Heart right ventricle (tissue), 16 donors: Measurements from ENCODE around the gene ENO3. TPM values are rescaled to one million over a fixed set of nuclear protein-coding genes. Genes with fewer than 3 reads are reported as not detected.

Experiments
- ATAC-seq, 8 donors: fragments of 200-7000 bp; cut with Tn5 transposase; one replicate each; pipeline ENCODE4 v1.9.1; 2020; ENCODE audit warnings: mild to moderate bottlenecking in 8 of 8, moderate library complexity in 8 of 8, moderate number of reproducible peaks in 1 of 8
- DNase-seq, 2 donors: peaks; one replicate each; pipeline ENCODE4 v3.0.0-alpha.2; 2020
- H3K27ac ChIP-seq, 10 donors: fragments of 200-600 bp; sonication (generic) in 2 of 10; one replicate each; pipeline versions ENCODE4 v1.5.0 to v1.8.0; 2020 to 2022; ENCODE audit warnings: mild to moderate bottlenecking in 3 of 10
- H3K27me3 ChIP-seq, 7 donors: fragments of 200-600 bp; one replicate each; pipeline ENCODE4 v1.8.0; 2021 to 2022; ENCODE audit warnings: mild to moderate bottlenecking in 2 of 7
- H3K36me3 ChIP-seq, 9 donors: fragments of 200-600 bp; sonication (generic) in 1 of 9; one replicate each; pipeline versions ENCODE4 v1.5.0 to v1.8.0; 2020 to 2022; ENCODE audit warnings: mild to moderate bottlenecking in 2 of 9
- H3K4me1 ChIP-seq, 9 donors: fragments of 200-600 bp; sonication (generic) in 1 of 9; one replicate each; pipeline versions ENCODE4 v1.5.0 to v1.8.0; 2020 to 2022; ENCODE audit warnings: mild to moderate bottlenecking in 4 of 9
- H3K4me3 ChIP-seq, 10 donors: fragments of 200-600 bp; sonication (generic) in 2 of 10; one replicate each; pipeline versions ENCODE4 v1.5.0 to v1.8.0; 2020 to 2022; ENCODE audit warnings: mild to moderate bottlenecking in 7 of 10, moderate library complexity in 2 of 10
- H3K9me3 ChIP-seq, 11 donors: fragments of 200-600 bp in 10 of 11; sonication (generic) in 2 of 11; one replicate each; pipeline versions ENCODE4 v1.5.0 to v1.8.0; 2013 to 2022; ENCODE audit warnings: mild to moderate bottlenecking in 2 of 11, control low read depth in 1 of 11, moderate library complexity in 1 of 11
- CTCF ChIP-seq, 9 donors: fragments of 200-600 bp; sonication (generic) in 2 of 9; IDR thresholded peaks; one replicate each; pipeline versions ENCODE4 v1.5.0 to v1.8.0; 2021 to 2022; ENCODE audit warnings: antibody characterized with exemption in 9 of 9, mild to moderate bottlenecking in 5 of 9, moderate library complexity in 1 of 9
- WGBS, 2 donors: extraction: QIAGEN DNeasy Blood & Tissue Kit; methylation state at CpG; one replicate each; pipeline ENCODE4 v1.1.7; 2013; ENCODE audit warnings: inconsistent platforms in 1 of 2; 5-methylcytosine and 5-hydroxymethylcytosine counted together
- intact Hi-C, 10 donors: fragments of 100-400 bp; cut with DNase I; formaldehyde crosslinking; loops; one replicate each; pipeline versions ENCODE4 v1.11.1 to v1.14.2; 2022
- polyA plus RNA-seq, 2 donors: library from polyadenylated mRNA; stranded (reverse); fragments of 200-250 nt; gene quantifications; one replicate each; pipeline ENCODE4 v1.2.3, GENCODE V29; 2013
- total RNA-seq, 10 donors: library from RNA; stranded (reverse); fragmentation: NEBNext Ultra II Directional in 3 of 10; extraction: Animal tissue kit (Norgen Biotek cat#: 25700) in 3 of 10; gene quantifications; one replicate each; pipeline versions ENCODE4 v1.2.1 to v1.2.4, GENCODE V29; 2021 to 2023
- donor health status: Arrhythmogenic right ventricular cardiomyopathy.
- donor health status: ischemic (EF 13 %, LVEDD 7.1; RV severe dilation, severe dysfunction).
- donor health status: healthy with polysubstance abuse.
- donor health status: DM: no; HTN: yes; CAD: no.
- donor health status: DM: no; HTN: no; CAD: no.
- donor health status: ischemic (EF 25% LVEDD 6.9; RV normal size, moderate dysfunction).
- donor health status: ischemic (EF 25% LVEDD 5.7; RV mildly dilated, moderate dysfunction).
- donor health status: healthy.
- donor health status: DM: yes; HTN: yes; CAD: no.
- donor health status: Ischemic cardiomyopathy.
- donor health status: ischemic (EF 35%, LVEDD 5.7; RV mildly dilated, moderate dysfunction).
- donor health status: nonischemic (EF 11% LVEDD 7.7; RV severe dilation, severe dysfunction).
- donor health status: DM: yes; HTN: yes; CAD: no.
- donor health status: PGD.
- donor health status: ischemic (EF 29% LVEDD 5.4; RV normal size, mild dysfunction).
- donor health status: nonischemic (EF 23%, LVEDD 6.1; RV moderate dilation, normal function).

The ENO3 gene
- total and polyA plus RNA-seq, 12 donors: 143 to 1,668 (median 746) TPM

GRCh38 chr17:4978726-4979125 lies 27.8 kb downstream of the ENO3 start:
- DNase-seq (no peak), ATAC-seq (peak in 1 of 8 donors; percentile 38)
- H3K4me3 ChIP-seq: no peak overlapping the region
- peaks cover 3 to 55% (median 21%) of the 10 kb centered on the region in 9 donors for H3K4me1 ChIP-seq
- H3K36me3 ChIP-seq: peaks cover 0 to 98% (median 51%) of the 10 kb centered on the region in 9 donors
- TF ChIP-seq CTCF (IDR thresholded peaks at IDR 0.05): no peak
- H3K9me3 ChIP-seq: no peaks in the 10 kb centered on the region
- no peaks in the 10 kb centered on the region for H3K27me3 ChIP-seq
- H3K27ac ChIP-seq: peak overlapping the region in 2 of 10 donors; percentile 11 to 78
- intact Hi-C loops: no loop called here

GRCh38 chr17:4980644-4981216 lies 29.8 kb downstream of the ENO3 start:
- Histone ChIP-seq H3K36me3 (peaks cover 0 to 97% (median 54%) of the 10 kb centered on the region in 9 donors), H3K4me3 (no peak overlapping the region), H3K27me3 (no peaks in the 10 kb centered on the region), H3K4me1 (peaks cover 0 to 50% (median 6%) of the 10 kb centered on the region in 9 donors), H3K27ac (peak overlapping the region in 1 of 10 donors; percentile 78), H3K9me3 (no peaks in the 10 kb centered on the region)
- ATAC-seq (peak; percentile 15 to 65 (median 54)), DNase-seq (no peak)
- peak; percentile 61 to 78 (median 74) for TF ChIP-seq CTCF (IDR thresholded peaks at IDR 0.05)
- intact Hi-C loops: loop anchor here in 9 of 10 donors (1.0 to 10.0 kb wide), 5 partner anchors 46 to 82 kb away; partner anchors contain the start of gene GP1BA (in 2 of the 9)
- WGBS, 2 donors: 39 to 40% methylated on average over 6 of the region's 6 CpGs

GRCh38 chr17:4982305-4982704 lies 31.4 kb downstream of the ENO3 start:
- no peak for TF ChIP-seq CTCF (IDR thresholded peaks at IDR 0.05)
- 67 to 84% methylated on average over 5 of the region's 5 CpGs for WGBS, 2 donors
- H3K9me3 ChIP-seq: no peaks in the 10 kb centered on the region
- ATAC-seq (no peak), DNase-seq (no peak)
- peaks cover 0 to 63% (median 13%) of the 10 kb centered on the region in 9 donors for H3K4me1 ChIP-seq
- no peaks in the 10 kb centered on the region for H3K27me3 ChIP-seq
- intact Hi-C loops: loop anchor here in 6 of 10 donors (5.0 to 10.0 kb wide), 3 partner anchors 48 to 80 kb away; partner anchors contain the start of gene GP1BA (in 2 of the 6)
- H3K27ac ChIP-seq: no peak overlapping the region
- H3K36me3 ChIP-seq: peaks cover 0 to 83% (median 47%) of the 10 kb centered on the region in 9 donors
- H3K4me3 ChIP-seq: no peak overlapping the region

GRCh38 chr17:4986403-4986802 lies 35.5 kb downstream of the ENO3 start:
- peak overlapping the region; percentile 83 to 98 (median 95) for H3K27ac ChIP-seq
- DNase-seq (no peak), ATAC-seq (peak in 6 of 8 donors; percentile 4 to 25 (median 18))
- H3K27me3 ChIP-seq: no peaks in the 10 kb centered on the region
- H3K4me1 ChIP-seq: peaks cover 5 to 46% (median 26%) of the 10 kb centered on the region in 9 donors
- peaks cover 0 to 42% (median 19%) of the 10 kb centered on the region in 9 donors for H3K36me3 ChIP-seq
- H3K9me3 ChIP-seq: no peaks in the 10 kb centered on the region
- no peak for TF ChIP-seq CTCF (IDR thresholded peaks at IDR 0.05)
- peak overlapping the region; percentile 61 to 97 (median 89) for H3K4me3 ChIP-seq
- intact Hi-C loops: loop anchor here in 8 of 10 donors (1.0 to 10.0 kb wide), 7 partner anchors 38 to 79 kb away; partner anchors contain the start of genes GP1BA (in 2 of the 8), RNF167 (in 2 of the 8), SLC25A11 (in 2 of the 8) and PFN1 (in 1 of the 8)
- 35 to 45% methylated on average over 5 of the region's 5 CpGs for WGBS, 2 donors
